Activated T-helper 9 cell treated with anti-CD3 and anti-CD28 coated beads, Interleukin-2, amount 50 U/mL, for 16 hours (primary cell): ENCODE results near the gene NAPG.
"Not testable (repeated sequence)": the region's sequence is repeated elsewhere in the genome, so short reads cannot be mapped to it uniquely, and the experiment has no call there.

Source experiments
- DNase-seq: peaks from one replicate; pipeline ENCODE4 v3.0.0-alpha.2; 2020; ENCODE audit warnings: low read depth

Gene NAPG

GRCh38 chr18:10514601-10515000, 11.2 kb upstream of the NAPG start:
- no peak for DNase-seq

GRCh38 chr18:10515456-10515855, 10.4 kb upstream of the NAPG start:
- DNase-seq = no peak

GRCh38 chr18:10516078-10516477, 9.7 kb upstream of the NAPG start:
- no peak for DNase-seq

- no peak for DNase-seq
Measured at GRCh38 chr18:10518595-10519255, 7.1 kb upstream of the NAPG start.

- DNase-seq = no peak
Measured at GRCh38 chr18:10519366-10519765, 6.5 kb upstream of the NAPG start.

GRCh38 chr18:10519999-10520935, 5.6 kb upstream of the NAPG start:
- DNase-seq = peak; percentile 28

GRCh38 chr18:10521566-10521965, 4.3 kb upstream of the NAPG start:
- no peak for DNase-seq

GRCh38 chr18:10522574-10522973, 3.3 kb upstream of the NAPG start:
- DNase-seq = no peak

GRCh38 chr18:10523544-10523943, 2.3 kb upstream of the NAPG start:
- no peak for DNase-seq

- no peak for DNase-seq
Measured at GRCh38 chr18:10524507-10525370, 1.1 kb upstream of the NAPG start.

- no peak for DNase-seq
Measured at GRCh38 chr18:10525371-10525691, 496 bp upstream of the NAPG start.

- no peak for DNase-seq
Measured at GRCh38 chr18:10526561-10526949, 728 bp downstream of the NAPG start.

- DNase-seq = no peak
Measured at GRCh38 chr18:10528439-10528838, 2.6 kb downstream of the NAPG start.

- DNase-seq = no peak
Measured at GRCh38 chr18:10530002-10530401, 4.2 kb downstream of the NAPG start.

- peak; percentile 25 for DNase-seq
Measured at GRCh38 chr18:10530852-10531251, 5.0 kb downstream of the NAPG start.

- no peak for DNase-seq
Measured at GRCh38 chr18:10533111-10533510, 7.3 kb downstream of the NAPG start.

- no peak for DNase-seq
Measured at GRCh38 chr18:10536280-10536679, 10.5 kb downstream of the NAPG start.

- DNase-seq = no peak
Measured at GRCh38 chr18:10537765-10538164, 11.9 kb downstream of the NAPG start.

- not testable (repeated sequence) for DNase-seq
Measured at GRCh38 chr18:10539124-10539523, 13.3 kb downstream of the NAPG start.

- DNase-seq = no peak
Measured at GRCh38 chr18:10543277-10543676, 17.4 kb downstream of the NAPG start.

GRCh38 chr18:10544093-10544748, 18.4 kb downstream of the NAPG start:
- DNase-seq = no peak
